Putamen (tissue), 1 donor: ENCODE measurements around the gene CCDC63.

Source experiments
- DNase-seq: peaks from one replicate; pipeline ENCODE4 v3.0.0-alpha.2; 2016; ENCODE audit warnings: low spot score

Gene CCDC63

DNA sequence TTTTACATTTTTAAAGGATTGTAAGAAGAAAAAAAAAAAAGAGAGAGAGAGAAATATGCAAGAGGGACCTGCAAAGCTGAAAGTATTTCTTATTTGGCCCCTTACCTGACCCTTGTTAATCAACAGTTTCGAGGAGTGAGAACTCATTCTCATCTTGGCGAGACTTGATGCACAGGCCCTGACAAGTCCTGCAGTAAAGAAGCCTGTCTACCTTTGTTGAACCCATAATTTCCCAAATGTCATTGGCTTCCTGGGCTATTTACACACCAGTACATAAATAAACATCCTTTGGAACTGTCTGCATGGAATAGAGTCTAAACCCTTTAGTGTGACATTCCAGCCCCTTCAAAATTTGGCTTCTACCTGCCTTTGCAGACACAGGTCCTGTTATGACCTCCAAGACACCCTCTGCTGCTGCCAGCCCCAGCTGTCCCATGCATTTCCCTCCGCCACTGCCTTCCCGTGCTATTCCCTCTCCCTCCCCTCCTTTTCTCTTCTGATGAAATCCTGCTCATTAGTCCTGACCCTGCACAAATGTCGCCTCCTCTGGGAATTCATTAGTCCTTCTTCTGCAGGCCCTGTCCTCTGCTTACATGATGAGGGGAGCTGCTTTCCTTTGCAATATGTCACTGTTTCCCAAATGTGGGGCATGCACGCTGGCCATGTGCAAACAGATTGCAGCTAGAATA, 38.5 kb downstream of the CCDC63 start:
- no peak for DNase-seq

DNA sequence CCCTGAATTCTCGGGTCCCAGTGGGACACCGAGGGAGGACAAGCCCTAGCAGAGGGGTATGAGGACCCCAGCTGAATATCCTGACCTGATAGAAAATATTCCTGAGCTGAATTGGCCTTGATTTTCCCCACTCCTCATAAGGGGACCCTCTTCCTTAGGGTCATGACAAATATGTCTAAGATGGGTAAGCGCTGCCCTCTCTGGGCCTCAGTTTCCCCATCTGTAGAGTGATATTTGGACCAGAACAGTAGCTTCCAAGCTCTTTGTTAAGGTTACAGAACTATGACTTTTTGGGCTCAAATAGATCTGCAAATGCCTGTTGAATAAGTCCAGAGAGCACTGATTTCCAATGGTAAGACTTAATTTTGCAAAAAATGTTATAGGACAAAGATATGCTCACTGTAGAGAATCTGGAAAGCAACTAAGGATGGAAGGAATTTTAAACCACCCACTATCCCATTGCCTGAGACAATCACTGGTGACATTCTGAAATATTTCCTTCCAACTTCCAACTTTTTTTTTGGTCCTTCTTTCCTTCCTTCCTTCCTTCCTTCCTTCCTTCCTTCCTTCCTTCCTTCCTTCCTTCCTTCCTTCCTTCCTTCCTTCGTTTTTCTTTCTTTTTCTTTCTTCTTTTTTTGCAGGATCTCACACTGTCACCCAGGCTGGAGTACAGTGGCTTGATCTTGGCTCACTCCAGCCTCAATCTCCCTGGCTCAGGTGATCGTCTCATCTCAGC, 41.6 kb downstream of the CCDC63 start:
- no peak for DNase-seq

DNA sequence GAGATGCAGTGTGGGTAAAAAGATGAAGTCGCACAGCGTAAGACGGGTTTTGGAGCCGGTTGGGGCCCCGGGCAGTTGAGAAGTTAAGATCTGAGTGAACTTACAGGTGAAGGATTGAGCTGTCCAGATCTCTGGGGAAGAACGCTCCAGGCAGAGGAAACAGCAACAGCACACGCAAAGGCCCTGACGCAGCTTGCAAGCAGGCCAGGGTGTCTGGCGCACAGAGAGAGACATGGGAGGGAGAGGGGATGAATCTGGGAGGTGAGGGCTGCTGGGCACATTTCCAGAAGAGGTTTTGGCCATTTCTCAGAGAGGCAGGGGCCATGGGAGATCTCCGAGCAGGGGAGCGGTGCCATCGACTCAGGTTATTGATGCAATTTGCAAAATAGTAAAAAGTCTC, 42.6 kb downstream of the CCDC63 start:
- no peak for DNase-seq

DNA sequence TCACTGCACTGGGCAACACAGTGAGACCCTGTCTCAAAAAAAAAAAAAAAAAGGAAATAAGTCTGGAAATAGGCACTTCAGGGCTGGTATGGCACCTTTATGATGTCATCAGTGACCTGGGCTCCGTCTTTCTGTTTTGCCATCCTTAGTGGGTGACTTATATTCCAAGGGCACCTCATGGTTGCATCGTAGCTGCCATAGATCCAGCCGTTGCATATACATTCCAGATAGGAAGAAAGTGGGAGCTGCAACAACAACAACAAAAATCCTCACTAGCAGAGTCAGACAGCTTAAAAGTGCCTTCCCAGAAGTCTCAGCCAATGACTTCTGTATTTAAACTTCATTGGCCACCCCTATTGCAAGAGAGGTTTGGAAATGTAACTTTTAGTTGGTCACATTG, 47.2 kb downstream of the CCDC63 start:
- DNase-seq: no peak

DNA sequence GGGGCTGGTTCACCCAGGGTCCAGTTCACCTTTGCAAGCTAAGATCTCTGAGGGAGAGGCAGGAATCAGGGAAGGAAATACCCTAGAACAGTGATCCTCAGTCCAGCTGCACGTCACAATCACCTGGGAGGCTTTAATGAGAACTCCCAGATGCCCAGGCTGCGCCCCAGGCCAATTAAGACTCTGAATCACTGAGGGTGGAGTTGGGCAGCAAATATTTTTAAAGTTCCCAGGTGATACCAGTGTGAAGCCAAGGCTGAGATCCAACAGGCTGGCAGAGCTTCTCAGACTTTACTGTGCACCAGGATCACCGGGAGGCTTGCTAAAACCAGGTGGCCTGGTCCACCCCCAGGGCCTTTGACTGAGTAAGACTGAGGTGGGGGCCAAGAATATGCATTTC, 49.8 kb downstream of the CCDC63 start:
- DNase-seq: no peak

DNA sequence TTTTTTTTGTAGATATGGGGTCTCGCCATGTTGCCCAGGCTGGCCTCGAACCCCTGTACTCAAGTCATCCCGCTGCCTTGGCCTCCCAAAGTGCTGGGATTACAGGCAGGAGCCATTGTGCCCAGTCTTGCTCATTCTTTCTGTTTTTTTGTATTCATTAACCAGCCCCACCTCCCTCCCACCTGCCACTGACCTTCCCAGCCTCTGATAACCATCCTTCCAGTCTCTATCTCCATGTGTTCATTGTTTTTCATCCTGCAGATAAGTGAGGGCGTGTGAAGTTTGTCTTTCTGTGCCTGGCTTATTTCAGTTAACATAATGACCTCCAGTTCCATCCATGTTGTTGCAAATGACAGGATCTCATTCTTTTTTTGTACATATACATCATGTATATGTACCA, 54.6 kb downstream of the CCDC63 start:
- DNase-seq: no peak

DNA sequence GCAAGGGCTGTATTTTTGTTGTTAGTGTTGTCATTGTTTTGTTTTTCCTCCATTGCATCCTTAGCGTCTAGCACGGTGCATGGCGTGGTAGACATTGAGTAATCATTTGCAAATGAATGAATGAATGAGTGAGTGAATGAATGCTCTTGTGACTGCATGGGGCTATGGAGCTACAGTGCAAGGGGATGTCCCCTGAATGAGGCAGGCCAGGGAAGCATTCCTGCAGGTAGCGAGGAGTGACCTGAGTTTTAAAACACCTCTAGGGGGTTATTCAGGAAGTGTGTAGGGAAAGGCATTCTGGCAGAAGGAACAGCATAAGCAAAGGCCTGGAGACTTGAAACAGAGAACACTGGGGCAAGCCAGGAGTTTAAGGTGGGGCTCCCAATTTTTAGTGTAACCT, 56.7 kb downstream of the CCDC63 start:
- DNase-seq: no peak

DNA sequence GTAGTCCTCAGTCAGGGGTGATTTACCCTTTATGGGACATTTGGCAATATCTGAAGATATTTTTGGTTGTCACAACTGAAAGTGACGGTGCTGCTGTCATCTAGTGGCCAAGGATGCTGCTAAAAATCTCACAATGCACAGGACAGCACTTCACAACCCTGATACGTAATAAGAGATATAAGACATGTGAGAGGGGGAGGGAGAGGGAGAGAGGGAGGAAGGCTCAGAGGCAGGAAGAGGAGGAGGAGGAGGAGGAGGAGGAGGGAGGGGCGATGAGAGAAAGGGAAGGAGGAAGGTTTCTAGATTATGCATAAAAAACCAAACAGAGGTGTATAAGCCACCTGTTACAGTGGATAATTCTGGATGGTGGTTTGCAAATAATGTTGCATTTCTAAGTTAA, 59.3 kb downstream of the CCDC63 start:
- no peak for DNase-seq

DNA sequence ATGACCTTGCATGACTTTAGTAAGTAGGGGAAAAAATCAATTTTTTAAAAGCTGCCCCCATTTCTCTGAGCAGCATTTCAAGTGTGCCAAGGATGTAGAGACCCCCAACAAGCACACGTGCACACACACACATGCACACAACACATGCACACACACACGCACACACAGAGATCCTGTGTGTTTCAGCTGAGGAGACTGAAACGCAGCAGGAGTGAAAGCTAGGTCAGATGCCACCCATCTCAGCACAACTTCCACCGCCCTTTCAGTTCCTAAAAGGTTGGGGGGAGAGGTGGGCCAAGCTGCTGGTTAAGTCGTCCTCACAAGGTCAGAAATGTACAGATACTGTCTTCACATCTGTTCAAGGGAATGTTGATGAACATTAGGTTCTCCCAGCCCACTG, 59.7 kb downstream of the CCDC63 start:
- no peak for DNase-seq

DNA sequence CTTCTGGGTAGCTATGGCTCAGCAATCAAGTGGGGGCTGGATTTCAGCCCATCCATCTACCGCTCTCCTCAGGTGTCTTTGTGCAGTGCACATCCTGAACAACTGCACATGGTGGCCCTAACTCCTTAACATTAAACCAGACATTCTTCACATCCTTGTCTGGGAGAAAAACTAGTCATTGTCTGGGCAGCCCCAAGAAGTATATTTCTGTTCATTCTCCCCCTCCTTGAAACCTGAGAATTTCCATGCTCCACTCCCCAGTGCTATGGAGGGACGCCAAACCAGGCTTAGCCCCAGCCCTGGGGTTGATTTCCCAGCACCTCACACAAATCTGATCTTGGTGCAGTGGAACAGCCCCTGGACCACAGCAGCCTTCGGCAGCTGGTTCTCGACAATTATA, 60.2 kb downstream of the CCDC63 start:
- no peak for DNase-seq

DNA sequence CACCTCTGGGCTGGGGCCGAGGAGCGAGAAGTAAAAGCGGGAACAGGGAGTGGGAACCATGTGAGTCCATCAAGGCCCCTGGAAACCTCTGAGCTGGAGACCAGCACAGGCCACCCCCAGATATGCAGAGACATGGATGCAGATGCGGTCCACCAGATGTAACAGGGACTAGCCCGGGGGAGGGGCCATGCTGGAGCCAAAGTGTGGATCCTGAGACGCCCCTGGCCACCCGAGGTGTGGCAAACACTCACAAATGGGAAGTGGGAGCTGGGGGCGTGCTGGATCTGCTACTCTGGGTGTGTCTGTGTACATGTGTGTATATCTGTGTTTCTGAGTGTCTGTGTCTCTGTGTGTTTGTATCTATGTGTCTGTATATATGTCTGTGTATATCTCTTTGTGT, 60.8 kb downstream of the CCDC63 start:
- DNase-seq: no peak

DNA sequence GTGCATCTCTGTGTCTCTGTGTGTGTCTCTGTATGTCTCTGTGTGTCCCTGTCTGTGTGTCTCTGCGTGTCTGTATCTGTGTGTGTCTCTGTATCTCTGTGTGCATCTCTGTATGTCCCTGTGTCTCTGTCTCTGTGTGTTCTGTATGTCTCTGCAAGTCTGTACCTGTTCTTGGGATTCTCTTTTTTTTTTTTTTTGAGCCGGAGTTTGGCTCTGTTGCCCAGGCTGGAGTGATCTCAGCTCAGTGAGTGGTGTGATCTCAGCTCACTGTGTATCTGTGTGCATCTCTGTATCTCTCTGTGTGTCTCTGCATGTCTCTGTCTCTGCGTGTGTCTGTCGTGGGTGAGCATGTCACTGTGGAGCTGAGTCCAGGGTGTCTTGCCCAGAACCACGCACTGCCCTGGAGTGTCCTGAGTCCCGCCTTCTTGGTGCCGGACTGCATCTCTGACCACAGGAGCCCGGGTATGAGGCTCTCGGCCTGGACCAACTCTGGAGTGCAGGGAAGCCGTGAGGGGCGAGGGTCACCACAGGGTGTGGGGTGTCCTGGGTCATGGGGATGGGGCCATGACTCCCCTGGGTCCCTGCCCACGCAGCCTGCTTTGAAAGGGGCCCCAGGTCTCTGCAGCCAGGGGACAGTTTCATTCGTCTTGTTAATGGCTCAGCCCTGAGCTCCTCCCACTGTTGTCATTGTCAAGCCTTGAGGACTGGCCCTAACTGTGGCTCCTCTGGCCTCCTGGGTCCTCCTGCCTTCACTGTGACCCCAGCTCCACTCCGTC, 61.8 kb downstream of the CCDC63 start:
- no peak for DNase-seq

DNA sequence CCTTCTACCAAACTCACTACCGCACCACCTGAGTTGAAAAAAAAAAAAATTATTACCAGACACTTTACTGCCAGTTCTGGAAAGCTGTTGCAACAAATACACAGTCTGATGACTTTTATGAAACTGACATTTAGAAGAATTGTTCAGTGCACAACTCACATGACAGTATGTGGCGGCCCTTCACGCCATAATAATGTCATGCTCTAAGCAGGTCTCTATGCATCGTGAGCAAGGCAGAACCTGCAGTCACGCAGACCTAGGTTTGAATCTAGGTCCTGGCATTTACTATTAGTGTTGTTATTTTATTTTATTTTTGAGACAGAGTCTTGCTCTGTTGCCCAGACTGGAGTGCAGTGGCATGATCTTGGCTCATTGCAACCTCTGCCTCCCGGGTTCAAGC, 65.5 kb downstream of the CCDC63 start:
- DNase-seq: no peak

DNA sequence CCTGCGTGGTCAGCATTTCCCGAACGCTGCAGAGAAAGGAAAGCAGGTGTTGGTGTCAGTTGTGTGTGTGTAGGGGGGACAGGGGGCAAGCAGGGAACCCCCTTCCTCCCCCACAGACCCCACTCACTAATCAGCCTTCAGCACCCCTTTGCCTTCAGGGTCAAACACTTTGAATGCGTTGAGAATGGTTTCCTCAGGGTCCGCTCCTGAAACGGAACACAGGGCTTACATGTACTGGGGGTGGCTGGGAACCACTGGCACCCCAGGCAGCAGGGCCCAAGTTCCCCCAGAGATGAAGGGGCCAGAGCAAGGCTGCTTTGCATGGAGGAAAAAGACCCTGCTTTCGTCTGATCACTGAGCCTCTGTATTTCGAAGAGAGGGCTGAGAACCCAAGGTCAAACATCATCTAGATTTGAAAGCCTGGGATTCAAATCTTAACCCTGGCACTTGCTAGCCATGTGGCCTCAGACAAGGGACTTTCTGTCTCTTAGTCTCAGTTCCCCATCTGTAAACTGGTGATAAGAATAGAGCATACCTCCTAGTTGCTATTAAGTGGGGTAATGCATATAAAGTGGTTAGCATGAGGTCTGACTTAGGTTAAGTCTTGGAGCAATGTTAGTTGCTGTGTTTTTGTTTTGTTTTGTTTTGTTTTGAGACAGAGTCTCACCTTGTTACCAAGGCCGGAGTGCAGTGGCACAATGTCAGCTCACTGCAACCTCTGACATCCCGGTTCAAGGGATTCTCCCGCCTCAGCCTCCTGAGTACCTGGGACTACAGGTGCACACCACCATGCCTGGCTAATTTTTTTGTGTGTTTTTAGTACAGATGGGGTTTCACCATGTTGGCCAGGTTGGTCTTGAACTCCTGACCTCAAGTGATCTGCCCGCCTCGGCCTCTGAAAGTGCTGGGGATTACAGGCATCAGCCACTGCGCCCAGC, 66.6 kb downstream of the CCDC63 start:
- no peak for DNase-seq

DNA sequence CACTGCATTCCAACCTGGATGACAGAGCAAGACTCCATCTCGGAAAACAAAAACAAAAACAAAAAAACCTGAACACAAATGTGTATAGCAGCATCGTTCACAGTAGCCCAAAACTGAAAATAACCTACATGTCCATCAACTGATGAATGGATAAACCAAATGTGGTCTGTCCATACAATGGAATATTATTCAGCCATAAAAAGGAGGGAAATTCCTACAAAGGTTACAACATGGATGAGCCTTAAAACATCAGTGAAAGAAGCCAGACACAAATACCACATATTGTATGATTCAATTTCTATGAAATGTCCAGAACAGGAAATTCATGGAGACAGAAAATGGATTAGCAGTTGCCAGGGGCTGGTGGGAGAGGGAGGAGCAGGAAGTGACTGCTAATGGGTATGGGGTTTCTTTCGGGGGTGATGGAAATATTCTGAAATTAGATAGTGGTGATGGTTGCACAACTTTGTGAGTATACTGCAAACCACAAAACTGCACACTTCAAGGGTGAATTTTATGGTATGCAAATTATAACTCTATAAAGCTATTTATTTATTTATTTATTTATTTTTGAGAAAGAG, 69.6 kb downstream of the CCDC63 start:
- DNase-seq: no peak

DNA sequence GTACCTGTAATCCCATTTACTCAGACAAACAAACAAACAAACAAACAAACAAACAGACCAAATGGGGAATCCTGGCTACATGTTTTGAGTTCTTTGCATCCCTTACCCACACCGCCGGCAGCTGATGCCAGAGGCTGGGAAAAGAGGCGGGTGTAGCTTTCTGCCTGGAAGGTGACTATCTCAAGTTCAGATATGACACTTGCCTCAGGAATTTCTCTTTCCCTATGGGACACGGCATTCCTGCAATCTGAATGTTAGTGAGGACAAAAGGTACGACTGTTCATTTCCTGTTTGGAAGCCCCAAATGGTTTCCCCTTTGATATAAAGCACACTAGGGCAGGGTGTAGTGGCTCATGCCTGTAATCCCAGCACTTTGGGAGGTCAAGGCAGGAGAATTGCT, 70.7 kb downstream of the CCDC63 start:
- DNase-seq: no peak

DNA sequence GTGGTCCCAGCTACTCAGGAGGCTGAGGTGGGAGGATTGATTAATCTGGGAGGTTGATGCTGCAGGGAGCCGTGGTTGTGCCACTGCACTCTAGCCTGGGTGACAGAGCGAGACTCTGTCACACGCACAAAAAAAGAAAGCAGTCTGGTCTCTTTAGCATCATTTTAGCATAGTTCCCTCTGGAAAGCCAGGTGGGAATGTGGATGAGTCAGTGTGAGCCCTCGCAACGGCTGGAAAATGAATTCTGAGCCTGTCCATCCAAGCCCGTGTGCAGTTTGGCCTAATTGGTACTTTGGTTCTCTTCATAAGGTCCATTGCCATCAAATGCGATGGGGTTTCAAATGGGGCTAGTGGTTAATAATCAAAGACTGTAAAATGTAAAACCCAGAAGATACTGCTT, 71.2 kb downstream of the CCDC63 start:
- no peak for DNase-seq

DNA sequence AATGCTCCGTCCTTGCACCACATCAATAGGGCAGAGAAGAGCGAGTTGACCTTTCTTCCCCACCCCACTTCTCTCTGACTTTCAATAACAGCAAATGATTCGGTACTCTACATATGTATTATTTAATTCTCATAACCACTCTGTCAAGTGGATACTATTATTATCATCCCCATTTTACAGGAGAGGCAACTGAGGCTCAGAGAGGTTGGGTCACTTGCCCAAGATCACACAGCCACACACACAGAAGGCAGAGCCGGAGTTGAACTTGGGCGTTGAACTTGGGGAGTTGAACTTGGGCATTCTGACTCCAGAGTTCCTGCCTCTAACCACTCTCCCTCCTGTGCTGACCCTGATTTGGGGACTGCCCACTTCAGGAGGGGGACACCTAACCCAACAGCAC, 72.9 kb downstream of the CCDC63 start:
- no peak for DNase-seq

DNA sequence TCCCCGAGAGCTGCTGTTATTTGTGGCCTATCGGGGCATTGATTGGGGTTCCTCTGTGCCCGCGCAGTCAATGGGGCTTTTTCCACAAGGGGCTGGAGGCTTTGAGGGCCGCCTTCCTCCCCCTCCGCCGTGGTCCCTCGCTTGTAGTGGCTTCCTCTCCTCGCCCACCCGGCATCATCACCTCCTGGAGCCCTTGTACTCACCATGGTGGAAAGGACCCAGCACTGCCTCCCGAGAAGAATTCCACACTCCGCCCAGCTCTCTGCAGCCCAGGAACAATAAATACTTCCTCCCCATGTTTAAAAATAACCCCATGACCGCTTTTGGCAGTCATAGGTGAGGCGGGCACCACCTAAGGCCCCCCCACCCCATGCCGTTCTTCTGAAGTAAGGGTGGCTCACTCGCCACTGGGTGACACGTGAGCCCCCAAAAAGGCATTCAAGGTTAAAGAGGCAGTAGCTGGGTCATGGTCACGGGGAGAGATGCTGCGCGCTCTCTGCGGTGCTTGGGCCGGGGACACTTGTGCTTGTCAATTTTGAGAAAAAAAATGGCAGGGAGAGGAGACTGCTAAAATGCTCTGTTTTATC, 73.6 kb downstream of the CCDC63 start, which contains the start of gene MYL2:
Gene MYL2 (minus strand): TSS at position 256 of the 587 bp plus-strand sequence. CDS start 50 bp downstream, at position 206.
- DNase-seq: no peak

DNA sequence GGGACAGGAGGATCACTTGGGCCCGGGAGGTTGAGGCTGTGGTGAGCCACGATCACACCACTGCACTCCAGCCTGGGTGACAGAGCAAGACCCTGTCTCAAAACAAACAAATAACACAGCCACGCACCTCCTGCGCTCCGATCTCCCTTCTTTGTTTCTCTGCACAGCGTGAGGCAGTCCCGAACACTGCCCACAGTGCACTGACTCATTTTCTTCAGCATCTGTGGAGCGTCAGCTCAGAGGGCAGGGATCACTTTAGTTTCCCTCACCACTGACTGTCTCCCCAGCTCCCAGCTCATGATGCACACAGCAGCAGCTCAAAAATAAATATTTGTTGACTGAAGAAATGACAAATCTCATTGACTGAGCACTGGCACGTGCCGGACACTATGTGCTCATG, 74.5 kb downstream of the CCDC63 start:
- DNase-seq: no peak

DNA sequence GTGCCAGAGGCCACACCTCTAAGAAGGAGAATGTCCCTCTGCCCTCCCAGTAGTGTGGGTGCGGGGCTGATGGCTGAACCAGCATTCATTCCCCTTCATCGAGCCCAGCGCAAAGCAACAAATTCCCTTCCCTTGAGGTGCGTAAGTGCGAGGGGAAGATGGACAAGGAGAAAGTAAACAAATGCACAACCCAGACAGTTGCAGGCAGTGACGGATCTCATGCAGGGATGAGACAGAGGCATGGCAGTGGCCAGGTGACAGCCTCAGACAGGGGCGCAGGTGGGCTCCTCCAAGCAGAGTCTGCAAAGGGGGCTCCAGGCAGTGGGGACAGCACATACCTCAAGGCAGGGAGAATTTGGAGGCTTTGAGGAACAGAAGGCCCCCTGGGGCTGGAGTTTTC, 75.9 kb downstream of the CCDC63 start:
- no peak for DNase-seq
